NCI-H2107 treated with DMSO at 0.1 percent for 48 hours (cell line): ENCODE results near the gene SPRY1.

Experiments
- DNase-seq: peaks from one replicate; lab custom pipeline; 2025; ENCODE audit not compliant: unreplicated experiment; lab: John Stamatoyannopoulos, UW

Gene SPRY1

DNA sequence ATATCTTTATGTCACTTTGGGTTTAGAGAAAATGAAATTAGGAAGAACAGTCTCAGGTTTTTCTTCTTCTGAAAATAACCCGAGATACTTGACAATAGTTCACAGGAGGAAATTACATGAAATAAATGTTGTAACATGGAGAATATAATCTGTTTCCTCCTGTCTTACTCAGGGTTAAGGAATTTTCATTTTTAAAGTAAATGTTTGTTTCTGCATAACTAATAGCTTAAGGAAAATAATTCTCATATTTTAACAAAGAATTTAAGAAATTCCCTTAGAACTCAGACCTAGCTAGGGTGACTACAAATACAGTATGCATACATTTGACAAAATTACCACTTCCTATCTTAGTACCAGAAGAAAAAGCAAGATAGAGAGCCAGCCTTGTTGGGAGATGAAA, 17.2 kb upstream of the SPRY1 start:
- DNase-seq = no peak

DNA sequence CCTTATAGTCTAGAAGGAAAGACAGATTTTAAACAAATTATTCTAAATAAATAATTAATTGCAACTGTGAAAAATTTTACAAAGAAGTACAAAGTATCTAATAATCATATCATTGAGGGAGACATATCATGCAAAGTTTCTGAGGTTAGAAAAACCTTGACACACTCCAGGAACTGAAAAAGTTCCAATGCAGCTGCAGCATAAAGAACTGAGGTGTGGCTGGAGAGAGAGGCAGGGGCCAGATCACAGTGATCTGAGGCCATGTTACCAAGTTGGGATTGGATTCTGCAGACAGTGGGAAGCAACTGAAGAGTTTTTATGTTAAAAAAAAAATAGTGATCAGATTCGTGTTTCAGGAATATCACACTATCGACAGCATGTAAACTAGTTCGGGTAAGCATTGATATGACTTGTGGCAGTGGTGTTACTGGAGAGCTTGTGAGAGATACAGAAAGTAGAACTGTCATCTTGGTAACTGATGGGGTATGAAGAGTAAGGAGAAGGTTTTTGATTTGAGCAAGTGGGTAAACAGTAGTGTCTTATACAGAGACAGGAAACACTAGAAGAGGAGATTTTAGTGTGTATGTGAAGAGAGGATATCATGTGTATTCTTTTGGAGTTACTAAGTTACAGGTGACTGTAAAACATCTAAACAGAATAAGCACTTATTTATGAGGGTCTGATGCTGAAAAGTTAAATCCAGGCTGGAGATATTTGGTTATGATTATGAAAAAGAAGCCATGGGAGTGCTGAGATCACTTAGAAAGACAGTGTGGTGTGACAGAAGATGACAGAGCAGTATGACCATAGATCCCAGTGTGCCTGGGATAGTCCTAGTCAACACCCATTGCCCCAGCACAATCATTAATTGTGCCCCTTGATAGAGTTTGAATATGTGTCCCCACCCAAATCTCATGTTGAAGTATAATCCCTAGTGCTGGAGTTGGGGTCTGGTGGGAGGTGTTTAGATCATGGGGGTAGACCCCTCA, 15.6 kb upstream of the SPRY1 start:
- DNase-seq = no peak

DNA sequence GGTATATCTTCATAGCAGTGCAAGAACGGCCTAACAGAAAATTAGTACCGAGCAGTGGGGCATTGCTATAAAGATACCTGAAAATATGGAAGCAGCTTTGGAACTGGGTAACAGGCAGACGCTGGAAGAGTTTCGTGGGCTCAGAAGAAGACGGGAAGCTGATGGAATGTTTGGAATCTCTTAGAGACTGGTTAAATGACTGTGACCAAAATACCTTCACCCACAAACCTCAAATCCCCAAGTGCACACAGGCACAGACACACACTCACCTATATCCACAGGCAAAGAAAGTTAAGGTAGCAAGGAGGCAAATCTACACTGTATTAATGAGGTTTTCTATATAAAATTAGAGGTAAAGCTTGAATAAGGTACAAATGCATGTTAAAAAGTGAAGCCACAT, 14.6 kb upstream of the SPRY1 start:
- no peak for DNase-seq

DNA sequence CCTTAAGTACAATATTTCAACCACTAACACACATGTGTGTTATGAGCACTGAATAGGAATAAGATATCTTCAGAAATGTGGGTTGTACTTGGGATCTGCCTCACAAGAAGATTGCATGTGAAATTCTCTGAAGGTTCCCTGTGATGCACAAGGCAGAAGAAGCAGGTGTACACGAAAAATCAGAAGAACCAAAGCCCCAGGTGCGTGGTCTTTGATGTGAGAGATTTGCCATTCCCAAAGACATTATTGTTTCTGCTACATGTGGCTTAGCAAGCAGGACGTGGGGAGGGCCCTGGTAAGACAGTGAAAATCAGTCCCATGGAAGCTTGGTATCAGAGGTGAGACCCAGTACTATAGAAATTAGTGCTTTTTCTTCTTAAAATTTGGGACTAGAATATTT, 13.0 kb upstream of the SPRY1 start:
- no peak for DNase-seq

DNA sequence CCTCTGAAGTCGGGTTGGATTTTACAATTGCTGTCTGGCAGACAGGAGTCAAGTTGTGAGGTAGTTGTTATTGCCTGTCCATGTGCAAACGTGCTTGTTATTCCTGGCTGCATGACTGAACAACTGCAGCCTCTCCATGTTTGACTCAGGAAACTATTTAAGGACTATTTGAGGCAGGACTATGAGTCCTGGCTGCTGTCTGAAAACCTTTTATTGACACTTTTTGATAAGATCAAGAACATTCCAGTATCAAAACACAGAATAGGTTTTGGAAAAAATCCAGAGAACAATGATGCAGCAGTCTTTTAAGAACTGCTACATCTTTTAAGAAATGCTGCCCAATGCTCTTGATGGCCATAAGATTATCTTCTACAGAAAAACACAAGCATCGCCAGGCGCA, 10.0 kb upstream of the SPRY1 start:
- DNase-seq = no peak

DNA sequence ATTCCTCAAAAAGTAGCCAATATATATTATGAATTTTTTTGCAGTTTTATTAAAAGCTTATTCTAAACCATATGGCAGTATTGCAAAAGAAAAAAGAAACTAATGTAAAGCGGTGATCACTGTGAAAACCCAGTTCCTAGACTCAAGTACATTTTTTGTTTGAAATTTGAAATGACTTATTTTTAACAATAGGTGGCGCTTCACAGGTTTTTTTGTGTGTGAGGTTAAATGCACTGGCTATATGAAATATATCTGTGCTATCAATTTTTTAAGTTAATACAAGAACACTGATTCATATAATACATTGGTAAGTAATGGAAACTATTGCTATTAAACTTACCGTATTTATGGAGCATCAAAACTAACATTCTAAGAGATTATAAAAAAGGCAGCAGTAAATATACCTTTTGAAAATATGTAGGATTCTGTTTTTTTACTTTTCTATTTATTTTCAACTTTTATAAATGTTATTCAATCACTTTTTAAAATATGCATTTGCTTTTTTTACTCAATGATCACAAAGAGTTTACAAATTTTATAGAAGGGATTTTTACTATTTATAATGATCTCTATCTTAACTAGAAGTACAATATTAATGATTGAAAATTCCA, 5.6 kb upstream of the SPRY1 start:
- DNase-seq = no peak

DNA sequence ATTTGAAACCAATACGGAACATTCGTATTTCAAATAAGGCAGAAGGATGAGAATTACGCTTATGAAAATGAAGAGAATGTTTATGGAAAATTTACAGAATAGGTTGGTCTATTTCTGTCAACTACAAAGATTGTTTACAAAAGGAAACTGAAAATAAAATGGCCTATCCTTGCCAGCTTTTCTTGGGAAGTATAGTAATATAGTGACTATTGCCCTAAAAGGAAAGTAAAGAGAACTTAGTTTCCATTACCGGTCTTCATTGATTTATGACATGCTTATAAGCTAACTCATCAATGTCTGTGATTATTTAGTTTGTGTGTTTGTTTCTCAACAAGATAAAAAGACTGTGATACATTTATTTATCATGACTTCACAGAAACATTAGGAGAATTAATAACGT, 2.9 kb upstream of the SPRY1 start:
- DNase-seq = no peak

DNA sequence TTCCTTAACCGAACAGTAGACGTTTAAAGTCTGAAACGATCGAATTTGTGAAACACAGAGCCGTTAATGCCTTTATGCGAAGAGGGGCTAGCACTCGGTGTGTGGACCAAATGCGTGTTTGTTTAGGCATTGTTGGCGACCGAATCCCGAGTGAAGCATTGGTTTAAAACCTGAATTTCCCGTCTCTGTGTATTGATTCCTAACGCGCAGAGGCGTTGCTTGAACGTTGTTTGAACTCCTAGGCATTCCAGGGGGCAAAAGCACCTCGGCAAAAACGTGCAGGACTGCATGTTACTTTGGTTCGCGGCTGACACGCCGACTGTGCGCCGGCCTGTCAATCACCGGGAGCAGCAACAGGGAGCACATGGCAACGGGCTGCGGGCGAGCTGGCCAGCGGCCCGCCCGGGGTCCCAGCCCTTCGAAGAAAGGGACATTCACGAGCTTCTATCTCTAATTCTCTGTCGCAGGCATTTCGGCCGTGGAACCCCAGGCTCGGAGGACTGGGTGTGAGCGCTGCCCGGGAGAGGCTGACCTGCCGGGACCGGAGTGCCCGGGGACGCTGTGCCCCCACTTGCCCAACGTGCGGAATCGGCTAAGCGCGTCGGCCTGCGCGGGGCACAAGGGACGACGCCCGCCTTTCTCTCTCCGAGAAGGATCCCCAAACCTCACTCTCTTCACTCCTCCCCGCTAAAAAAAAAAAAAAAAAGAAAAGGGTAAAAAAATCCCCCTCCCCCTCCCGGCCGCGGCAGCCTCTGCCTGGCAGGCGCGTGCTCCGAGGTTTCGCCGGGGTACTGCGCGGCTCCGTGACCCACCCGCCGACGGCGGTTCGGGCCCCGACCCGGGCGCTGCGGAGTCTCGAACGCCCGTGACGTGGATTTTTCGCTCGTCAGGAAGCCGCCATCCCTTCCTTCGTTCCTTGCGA, 810 bp downstream of the SPRY1 start:
- no peak for DNase-seq

DNA sequence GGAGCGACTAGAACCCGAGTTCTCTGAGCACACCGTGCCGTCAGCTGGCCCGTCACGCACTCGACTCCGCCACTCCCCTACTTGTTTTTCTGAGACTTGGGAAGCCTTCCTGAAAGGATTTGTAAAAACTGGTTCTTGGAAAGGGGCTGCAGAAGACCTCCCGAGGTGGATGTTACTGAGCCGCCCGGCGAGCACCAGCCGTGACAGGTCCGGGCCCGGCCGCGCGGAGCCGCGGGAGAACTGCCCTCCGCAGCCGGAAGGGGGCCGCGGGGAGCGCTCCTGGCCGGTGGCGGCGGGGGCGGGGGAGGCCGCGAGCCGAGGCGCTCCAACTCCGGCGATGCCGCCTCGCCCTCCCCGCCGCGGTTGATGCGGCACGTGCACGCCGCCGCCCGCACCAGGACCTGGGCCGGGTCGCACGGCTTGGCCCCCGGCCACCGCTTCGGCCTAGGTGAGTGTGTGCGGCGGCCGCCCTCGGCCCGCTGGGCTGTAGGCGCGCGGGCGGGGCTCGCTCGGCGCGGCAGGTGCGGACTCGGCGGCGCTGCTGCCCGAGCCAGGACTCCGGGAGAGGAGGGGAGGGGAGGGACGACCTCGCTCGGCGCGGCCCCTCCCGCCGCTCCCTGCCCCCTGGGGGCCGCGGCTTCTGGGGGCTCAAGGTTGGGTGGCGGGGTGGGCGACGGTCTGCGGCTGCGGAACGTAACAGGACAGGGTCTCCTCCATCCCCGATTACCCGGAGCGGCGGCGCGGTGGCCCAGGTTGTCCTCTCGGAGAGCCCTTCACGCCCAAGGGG, 1.7 kb downstream of the SPRY1 start:
- DNase-seq = no peak

- no peak for DNase-seq
Observed at GRCh38 chr4:123398853-123399626, 2.4 kb downstream of the SPRY1 start.

DNA sequence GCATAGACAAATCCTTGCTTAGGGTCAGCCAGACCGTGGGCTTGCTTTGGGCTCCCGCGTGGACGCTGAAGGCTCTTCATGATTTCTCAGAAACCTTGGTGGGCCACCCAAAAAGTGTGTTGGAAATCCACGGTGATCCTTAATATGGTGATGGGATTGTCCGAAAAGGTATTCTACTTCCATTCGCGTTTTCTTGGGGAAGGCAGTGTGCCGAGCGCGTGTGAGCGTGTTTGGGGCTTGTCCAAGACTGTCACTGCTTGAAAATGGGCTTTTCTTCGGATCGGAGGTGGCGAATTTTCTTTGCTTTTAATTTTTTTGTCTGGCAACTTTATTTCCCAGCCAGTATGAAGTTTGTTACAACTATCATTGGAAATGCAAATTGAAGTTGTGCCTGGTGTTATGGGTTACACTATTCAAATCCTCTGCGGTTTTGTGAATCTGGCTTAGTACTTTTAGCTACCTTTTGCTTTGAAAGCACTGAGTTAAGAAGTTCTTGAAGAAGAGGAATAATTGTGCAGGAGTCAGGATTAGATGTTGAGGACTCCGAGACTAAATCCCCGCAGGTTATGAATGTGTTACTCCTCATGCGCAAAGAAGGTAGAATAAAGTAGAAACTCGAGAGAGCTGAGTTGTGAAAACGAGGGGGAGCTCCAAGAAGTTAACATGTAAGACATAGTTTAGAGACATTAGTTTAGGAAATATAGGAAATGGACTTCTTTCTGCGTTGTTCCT, 3.2 kb downstream of the SPRY1 start:
- DNase-seq = no peak

GRCh38 chr4:123401271-123402120, 4.9 kb downstream of the SPRY1 start:
- DNase-seq = no peak

DNA sequence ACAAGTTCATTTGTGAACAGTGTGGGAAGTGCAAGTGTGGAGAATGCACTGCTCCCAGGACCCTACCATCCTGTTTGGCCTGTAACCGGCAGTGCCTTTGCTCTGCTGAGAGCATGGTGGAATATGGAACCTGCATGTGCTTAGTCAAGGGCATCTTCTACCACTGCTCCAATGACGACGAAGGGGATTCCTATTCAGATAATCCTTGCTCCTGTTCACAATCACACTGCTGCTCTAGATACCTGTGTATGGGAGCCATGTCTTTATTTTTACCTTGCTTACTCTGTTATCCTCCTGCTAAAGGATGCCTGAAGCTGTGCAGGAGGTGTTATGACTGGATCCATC, 5.5 kb downstream of the SPRY1 start:
- no peak for DNase-seq

GRCh38 chr4:123403080-123403604, 6.5 kb downstream of the SPRY1 start:
- no peak for DNase-seq

- no peak for DNase-seq
Observed at GRCh38 chr4:123404533-123404932, 7.9 kb downstream of the SPRY1 start.

DNA sequence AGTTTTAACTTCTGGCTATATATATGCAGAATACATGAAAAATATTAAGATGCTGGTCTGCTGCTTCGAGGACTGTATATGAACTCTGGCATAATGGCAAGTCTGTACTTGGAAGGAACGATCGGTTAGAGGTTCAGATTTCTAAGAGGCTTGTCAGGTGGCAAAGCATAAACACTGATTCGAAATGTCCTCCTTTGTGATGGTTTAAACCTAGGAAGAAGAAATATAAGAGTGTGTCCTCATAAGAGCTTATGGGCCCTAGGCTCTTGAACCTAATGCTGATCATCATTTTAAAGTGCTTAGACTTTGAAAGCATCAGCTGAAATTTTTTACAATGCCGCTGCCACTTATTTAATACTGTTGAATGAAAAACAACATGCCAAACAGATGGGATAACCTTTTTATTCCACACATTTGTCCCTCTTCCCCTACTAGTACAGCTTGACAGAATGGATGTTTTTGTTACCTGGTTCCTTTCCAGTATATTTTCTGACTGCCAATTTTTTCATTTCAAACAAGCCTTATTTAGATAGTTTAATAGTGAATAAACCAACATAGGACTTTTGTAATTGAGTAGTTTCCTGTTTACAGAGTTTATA, 8.8 kb downstream of the SPRY1 start:
- DNase-seq = no peak

DNA sequence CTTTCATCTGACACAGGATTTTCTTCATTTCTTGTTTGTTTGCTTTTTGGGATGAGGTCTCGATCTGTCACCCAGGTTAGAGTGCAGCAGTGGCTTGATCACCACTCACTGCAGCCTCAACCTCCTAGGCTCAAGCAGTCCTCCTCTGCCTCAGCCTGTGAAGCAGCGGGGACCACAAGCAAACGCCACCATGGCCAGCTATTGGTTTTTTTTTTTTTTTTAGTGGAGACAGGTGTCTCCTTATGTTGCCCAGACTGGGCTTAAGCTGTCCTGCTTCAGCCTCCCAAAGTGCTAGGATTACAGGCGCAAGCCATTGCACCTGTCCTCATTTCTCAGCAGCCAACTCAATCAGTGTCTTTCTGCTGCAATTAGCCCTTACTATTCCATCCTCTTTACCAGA, 10.3 kb downstream of the SPRY1 start:
- DNase-seq = no peak
